ENCODE measurements around the gene SETX. TPM values are rescaled to one million over a fixed set of nuclear protein-coding genes. Genes with fewer than 3 reads are reported as not detected.

The SETX gene
- total and polyA plus RNA-seq, 8 donors = 11.1 to 23.1 (median 14.5) TPM

- ATAC-seq (no peak), DNase-seq (no peak), FAIRE-seq (no peak)
- 93% methylated on average over 9 of the region's 9 CpGs for WGBS, 2 donors
- H3K36me3 ChIP-seq = no peaks in the 10 kb centered on the region
- no peak overlapping the region for H3K4me3 ChIP-seq
- intact Hi-C loops (cut with DNase I) = no loop called here
- TF ChIP-seq CTCF (IDR thresholded peaks at IDR 0.05) = no peak
- H3K4me1 ChIP-seq = peaks cover 23 to 32% (median 25%) of the 10 kb centered on the region in 3 donors
- H3K27me3 ChIP-seq = no peaks in the 10 kb centered on the region
- H3K27ac ChIP-seq = no peak overlapping the region
- no peaks in the 10 kb centered on the region for H3K9me3 ChIP-seq
Measured at GRCh38 chr9:132245465-132245864, 109.3 kb downstream of the SETX start.

- DNase-seq (peak in 4 of 6 donors; percentile 42 to 77 (median 54)), ATAC-seq (no peak), FAIRE-seq (no peak)
- Histone ChIP-seq H3K4me1 (peaks cover 25 to 34% (median 26%) of the 10 kb centered on the region in 3 donors), H3K9me3 (no peaks in the 10 kb centered on the region), H3K27me3 (no peaks in the 10 kb centered on the region), H3K36me3 (no peaks in the 10 kb centered on the region), H3K27ac (peak overlapping the region; percentile 22 to 62 (median 46)), H3K4me3 (no peak overlapping the region)
- no peak for TF ChIP-seq CTCF (IDR thresholded peaks at IDR 0.05)
- WGBS, 2 donors = 38 to 43% methylated on average over 19 of the region's 19 CpGs
- intact Hi-C loops (cut with DNase I) = no loop called here
Measured at GRCh38 chr9:132244582-132245455, 110.0 kb downstream of the SETX start.

GRCh38 chr9:132243156-132244074, 111.4 kb downstream of the SETX start:
- intact Hi-C loops (cut with DNase I) = no loop called here
- WGBS, 2 donors = 41 to 45% methylated on average over 19 of the region's 19 CpGs
- H3K36me3 ChIP-seq = no peaks in the 10 kb centered on the region
- no peaks in the 10 kb centered on the region for H3K9me3 ChIP-seq
- peak in 5 of 6 donors; percentile 61 to 87 (median 71) for DNase-seq
- H3K4me1 ChIP-seq = peaks cover 21 to 30% (median 24%) of the 10 kb centered on the region in 3 donors
- H3K27ac ChIP-seq = peak overlapping the region; percentile 49 to 62 (median 54)
- no peak for TF ChIP-seq CTCF (IDR thresholded peaks at IDR 0.05)
- no peak for FAIRE-seq
- H3K27me3 ChIP-seq = no peaks in the 10 kb centered on the region
- ATAC-seq = peak; percentile 8 to 40 (median 28)
- H3K4me3 ChIP-seq = peak overlapping the region in 2 of 4 donors; percentile 61 to 69

GRCh38 chr9:132242621-132243155, 112.1 kb downstream of the SETX start:
- Histone ChIP-seq H3K4me1 (peaks cover 21 to 30% (median 22%) of the 10 kb centered on the region in 3 donors), H3K27ac (peak overlapping the region; percentile 49 to 62 (median 54)), H3K4me3 (peak overlapping the region; percentile 37 to 69 (median 58)), H3K36me3 (no peaks in the 10 kb centered on the region), H3K27me3 (no peaks in the 10 kb centered on the region), H3K9me3 (no peaks in the 10 kb centered on the region)
- FAIRE-seq (no peak), DNase-seq (peak in 3 of 6 donors; percentile 19 to 67 (median 27)), ATAC-seq (no peak)
- intact Hi-C loops (cut with DNase I) = no loop called here
- WGBS, 2 donors = 16 to 18% methylated on average over 18 of the region's 18 CpGs
- TF ChIP-seq CTCF (IDR thresholded peaks at IDR 0.05) = no peak
